Thyroid gland (tissue), 4 donors: ENCODE data around the gene BCL11B. TPM values are rescaled to one million over a fixed set of nuclear protein-coding genes. Genes with fewer than 3 reads are reported as not detected.

Experiments
- DNase-seq, 2 donors: peaks; one replicate each; pipeline ENCODE4 v3.0.0-alpha.2; 2019
- H3K27ac ChIP-seq, 3 donors: fragments of 200-600 bp; sonication (generic); 1 replicate in 2 of 3; 2 replicates in 1 of 3; pipeline ENCODE4 v1.5.1; 2016 to 2019; ENCODE audit warnings: mild to moderate bottlenecking in 1 of 3, moderate library complexity in 1 of 3
- H3K27me3 ChIP-seq: fragments of 200-600 bp; sonication (generic); one replicate; pipeline ENCODE4 v1.5.1; 2019
- H3K36me3 ChIP-seq, 2 donors: fragments of 200-600 bp; sonication (generic); one replicate each; pipeline ENCODE4 v1.5.1; 2016 to 2019
- H3K4me1 ChIP-seq, 2 donors: fragments of 200-600 bp; sonication (generic); one replicate each; pipeline ENCODE4 v1.5.1; 2017 to 2019
- H3K4me3 ChIP-seq, 3 donors: fragments of 200-600 bp; sonication (generic); replicated peaks in 1 of 3; 1 replicate in 2 of 3; 2 replicates in 1 of 3; pipeline ENCODE4 v1.5.1; 2016; ENCODE audit warnings: mild to moderate bottlenecking in 1 of 3
- H3K9me3 ChIP-seq: fragments of 200-600 bp; sonication (generic); one replicate; pipeline ENCODE4 v1.5.1; 2017
- CTCF ChIP-seq, 6 experiments: fragments of 200-600 bp in 3 of 6; fragments of 450-650 bp in 3 of 6; sonication (generic) in 3 of 6; IDR thresholded peaks; one replicate each; pipeline ENCODE4 v1.5.1; 2016 to 2019; ENCODE audit warnings: antibody characterized with exemption in 6 of 6, mild to moderate bottlenecking in 2 of 6, inconsistent platforms in 1 of 6, moderate library complexity in 1 of 6
- POLR2A ChIP-seq, 2 donors: fragments of 450-650 bp; IDR thresholded peaks; one replicate each; pipeline ENCODE4 v1.6.1; 2017; ENCODE audit warnings: antibody characterized with exemption in 2 of 2, mild to moderate bottlenecking in 2 of 2, moderate library complexity in 1 of 2
- WGBS, 2 donors: methylation state at CpG; one replicate each; pipeline ENCODE4 v1.1.5; 2017; 5-methylcytosine and 5-hydroxymethylcytosine counted together
- intact Hi-C: fragments of 100-400 bp; cut with DNase I; formaldehyde crosslinking; loops from one replicate; pipeline ENCODE4 v1.15.1; 2023
- total RNA-seq, 4 donors: library from RNA; depleted of rRNA; stranded (reverse); fragments of >200 nt; gene quantifications; one replicate each; pipeline ENCODE4 v1.2.3, GENCODE V29; 2016

BCL11B gene
- total RNA-seq, 4 donors from 2014 or later: 0.81 to 4.3 (median 2.3) TPM

GRCh38 chr14:99137913-99138571 lies 134.0 kb downstream of the BCL11B start:
- DNase-seq: no peak
- Histone ChIP-seq H3K27ac (no peak overlapping the region), H3K4me3 (no peak overlapping the region), H3K9me3 (no peaks in the 10 kb centered on the region), H3K4me1 (no peaks in the 10 kb centered on the region), H3K27me3 (no peaks in the 10 kb centered on the region), H3K36me3 (no peaks in the 10 kb centered on the region)
- 83% methylated on average over 8 of the region's 8 CpGs for WGBS, 2 donors
- intact Hi-C loops: no loop called here
- no peak for TF ChIP-seq CTCF (IDR thresholded peaks at IDR 0.05)

GRCh38 chr14:99137001-99137700 lies 134.8 kb downstream of the BCL11B start:
- Histone ChIP-seq H3K36me3 (no peaks in the 10 kb centered on the region), H3K27ac (no peak overlapping the region), H3K27me3 (no peaks in the 10 kb centered on the region), H3K9me3 (no peaks in the 10 kb centered on the region), H3K4me3 (no peak overlapping the region), H3K4me1 (no peaks in the 10 kb centered on the region)
- 76 to 82% methylated on average over 11 of the region's 11 CpGs for whole genome bisulfite sequencing, 2 donors
- no peak for DNase-seq
- TF ChIP-seq POLR2A (IDR thresholded peaks at IDR 0.05) (no peak), CTCF (IDR thresholded peaks at IDR 0.05) (no peak)
- intact Hi-C loops: no loop called here

GRCh38 chr14:99136401-99136800 lies 135.6 kb downstream of the BCL11B start:
- intact Hi-C loops: no loop called here
- Histone ChIP-seq H3K36me3 (no peaks in the 10 kb centered on the region), H3K27ac (no peak overlapping the region), H3K9me3 (no peaks in the 10 kb centered on the region), H3K4me1 (no peaks in the 10 kb centered on the region), H3K4me3 (no peak overlapping the region), H3K27me3 (no peaks in the 10 kb centered on the region)
- WGBS, 2 donors: 90 to 94% methylated on average over 7 of the region's 7 CpGs
- no peak for DNase-seq
- TF ChIP-seq POLR2A (IDR thresholded peaks at IDR 0.05) (no peak), CTCF (IDR thresholded peaks at IDR 0.05) (no peak)

GRCh38 chr14:99136047-99136400 lies 136.0 kb downstream of the BCL11B start:
- intact Hi-C loops: no loop called here
- DNase-seq: no peak
- H3K27ac ChIP-seq: no peak overlapping the region
- no peak overlapping the region for H3K4me3 ChIP-seq
- H3K27me3 ChIP-seq: no peaks in the 10 kb centered on the region
- H3K36me3 ChIP-seq: no peaks in the 10 kb centered on the region
- no peaks in the 10 kb centered on the region for H3K9me3 ChIP-seq
- H3K4me1 ChIP-seq: no peaks in the 10 kb centered on the region
- WGBS, 2 donors: 91 to 100% methylated on average over 5 of the region's 5 CpGs
- TF ChIP-seq CTCF (IDR thresholded peaks at IDR 0.05) (no peak), POLR2A (IDR thresholded peaks at IDR 0.05) (no peak)

GRCh38 chr14:99134516-99135046 lies 137.4 kb downstream of the BCL11B start:
- Histone ChIP-seq H3K4me1 (no peaks in the 10 kb centered on the region), H3K4me3 (no peak overlapping the region), H3K9me3 (no peaks in the 10 kb centered on the region), H3K36me3 (no peaks in the 10 kb centered on the region), H3K27me3 (no peaks in the 10 kb centered on the region), H3K27ac (no peak overlapping the region)
- no peak for TF ChIP-seq CTCF (IDR thresholded peaks at IDR 0.05)
- TF ChIP-seq POLR2A (IDR thresholded peaks at IDR 0.05): no peak
- DNase-seq: no peak
- intact Hi-C loops: no loop called here
- WGBS, 2 donors: 79 to 80% methylated on average over 7 to 8 of the region's 8 CpGs
